CD4-positive, alpha-beta T cell treated with Interleukin-15 for 4 hours (primary cell): ENCODE data around the gene ZHX3.
"Not testable (repeated sequence)": the region's sequence is repeated elsewhere in the genome, so short reads cannot be mapped to it uniquely, and the experiment has no call there.

Source experiments
- DNase-seq: peaks from one replicate; pipeline ENCODE4 v3.0.0-alpha.2; 2020; ENCODE audit warnings: low spot score

ZHX3 gene

GRCh38 chr20:41259309-41259708 is 58.2 kb downstream of the ZHX3 start:
- no peak for DNase-seq

GRCh38 chr20:41258474-41258873 is 59.1 kb downstream of the ZHX3 start:
- no peak for DNase-seq

GRCh38 chr20:41256516-41256915 is 61.0 kb downstream of the ZHX3 start:
- no peak for DNase-seq

GRCh38 chr20:41255655-41256054 is 61.9 kb downstream of the ZHX3 start:
- DNase-seq = no peak

- DNase-seq = no peak
Observed at GRCh38 chr20:41249411-41250281, 67.9 kb downstream of the ZHX3 start.

GRCh38 chr20:41248368-41249024 is 69.0 kb downstream of the ZHX3 start:
- DNase-seq = no peak

- DNase-seq = no peak
Observed at GRCh38 chr20:41247523-41248367, 69.8 kb downstream of the ZHX3 start.

GRCh38 chr20:41245086-41245707 is 72.3 kb downstream of the ZHX3 start:
- no peak for DNase-seq

- DNase-seq = no peak
Observed at GRCh38 chr20:41242807-41243206, 74.7 kb downstream of the ZHX3 start.

GRCh38 chr20:41242352-41242751 is 75.2 kb downstream of the ZHX3 start:
- no peak for DNase-seq

- not testable (repeated sequence) for DNase-seq
Observed at GRCh38 chr20:41237233-41237632, 80.3 kb downstream of the ZHX3 start.

GRCh38 chr20:41236818-41237217 is 80.7 kb downstream of the ZHX3 start:
- not testable (repeated sequence) for DNase-seq

- no peak for DNase-seq
Observed at GRCh38 chr20:41234546-41234945, 83.0 kb downstream of the ZHX3 start.

GRCh38 chr20:41234041-41234440 is 83.5 kb downstream of the ZHX3 start:
- DNase-seq = no peak

- no peak for DNase-seq
Observed at GRCh38 chr20:41232973-41233926, 84.3 kb downstream of the ZHX3 start.

- DNase-seq = no peak
Observed at GRCh38 chr20:41231136-41231535, 86.4 kb downstream of the ZHX3 start.

- no peak for DNase-seq
Observed at GRCh38 chr20:41230136-41230535, 87.4 kb downstream of the ZHX3 start.

- no peak for DNase-seq
Observed at GRCh38 chr20:41229259-41229658, 88.3 kb downstream of the ZHX3 start.

GRCh38 chr20:41228858-41229257 is 88.7 kb downstream of the ZHX3 start:
- DNase-seq = no peak

- no peak for DNase-seq
Observed at GRCh38 chr20:41226426-41226825, 91.1 kb downstream of the ZHX3 start.

- DNase-seq = no peak
Observed at GRCh38 chr20:41225091-41225490, 92.4 kb downstream of the ZHX3 start.
